Measurements from ENCODE around the gene DLG2. TPM values are rescaled to one million over a fixed set of nuclear protein-coding genes. Genes with fewer than 3 reads are reported as not detected.
"Not testable (repeated sequence)": the region's sequence is repeated elsewhere in the genome, so short reads cannot be mapped to it uniquely, and the experiment has no call there.

DLG2 gene
- total RNA-seq, 2 experiments from 2014 or later: 6.9 to 8.2 TPM

DNA sequence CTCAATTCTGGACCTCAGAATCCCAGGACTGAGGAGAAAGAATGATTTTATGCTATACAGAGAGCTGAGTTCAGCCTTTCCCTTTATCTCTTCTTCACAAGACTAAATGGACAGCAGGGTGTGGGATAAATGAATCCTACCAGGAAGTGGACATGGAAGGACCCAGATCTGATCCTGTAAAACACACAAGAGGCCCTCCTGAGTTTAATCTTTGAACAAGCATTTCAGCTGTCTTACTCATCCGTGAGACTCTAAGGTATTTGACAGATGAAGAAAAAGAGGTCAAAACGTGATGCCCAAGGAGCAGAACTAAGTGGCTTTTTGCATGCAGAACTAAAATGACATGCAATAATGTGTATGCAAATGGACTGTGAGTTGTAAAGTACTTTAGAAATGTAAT, 511.3 kb downstream of the DLG2 start:
- H4K20me1 ChIP-seq (ENCODE audit: insufficient read depth, low read length): no peaks in the 10 kb centered on the region
- no TSS peak for BruUV-seq (replicated peaks)
- H3K79me2 ChIP-seq (ENCODE audit: insufficient read depth, low read depth, low read length): no peaks in the 10 kb centered on the region
- no peak for DNase-seq (ENCODE audit: low spot score)
- no peak overlapping the region for H2AFZ ChIP-seq (ENCODE audit: low read length)
- H3K4me3 ChIP-seq (ENCODE audit: low read depth, low read length, poor library complexity, severe bottlenecking): no peak overlapping the region
- TF ChIP-seq EZH2phosphoT487 (IDR thresholded peaks at IDR 0.05; ENCODE audit: borderline replicate concordance, low read depth, low read length): no peak
- TF ChIP-seq CTCF (conservative IDR thresholded peaks at IDR 0.05; ENCODE audit: low read length): no peak
- intact Hi-C loops (cut with micrococcal nuclease; ENCODE audit: unreplicated experiment): no loop called here
- no peak overlapping the region for H3K27ac ChIP-seq (ENCODE audit: low read depth, low read length, poor library complexity, severe bottlenecking)
- no peak overlapping the region for H3K4me2 ChIP-seq (ENCODE audit: low read length)
- H3K36me3 ChIP-seq (ENCODE audit: insufficient read depth, low read length): no peaks in the 10 kb centered on the region
- H3K4me1 ChIP-seq (ENCODE audit: insufficient read depth, low read length, poor library complexity, severe bottlenecking): peaks cover 15% of the 10 kb centered on the region
- POLR2A ChIA-PET: interaction anchor here (0.7 to 1.5 kb wide), 4 partner anchors 18 to 606 kb away, joined by 3 to 6 read pairs (median 4); no protein-coding TSS in a partner anchor
- CTCF ChIA-PET (ENCODE audit: unreplicated experiment): no interaction called here
- no peaks in the 10 kb centered on the region for H3K9me3 ChIP-seq (ENCODE audit: low read length)
- H3K9me2 ChIP-seq (ENCODE audit: insufficient read depth, low read length): peaks cover 4% of the 10 kb centered on the region; the same call in 1 of the 2 replicates

GRCh38 chr11:85114786-85115185, 512.4 kb downstream of the DLG2 start:
- DNase-seq (ENCODE audit: low spot score): no peak
- no TSS peak for BruUV-seq (replicated peaks)
- Histone ChIP-seq H3K79me2 (ENCODE audit: insufficient read depth, low read depth, low read length) (no peaks in the 10 kb centered on the region), H2AFZ (ENCODE audit: low read length) (no peak overlapping the region), H3K27ac (ENCODE audit: low read depth, low read length, poor library complexity, severe bottlenecking) (no peak overlapping the region), H3K4me3 (ENCODE audit: low read depth, low read length, poor library complexity, severe bottlenecking) (no peak overlapping the region), H3K4me2 (ENCODE audit: low read length) (no peak overlapping the region), H4K20me1 (ENCODE audit: insufficient read depth, low read length) (no peaks in the 10 kb centered on the region), H3K36me3 (ENCODE audit: insufficient read depth, low read length) (no peaks in the 10 kb centered on the region), H3K4me1 (ENCODE audit: insufficient read depth, low read length, poor library complexity, severe bottlenecking) (peaks cover 25% of the 10 kb centered on the region), H3K9me3 (ENCODE audit: low read length) (no peaks in the 10 kb centered on the region), H3K9me2 (ENCODE audit: insufficient read depth, low read length) (peaks cover 4% of the 10 kb centered on the region; the same call in 1 of the 2 replicates)
- ChIA-PET POLR2A (interaction anchor here (0.9 kb wide), 1 partner anchor 29 kb away, joined by 3 read pairs; no protein-coding TSS in a partner anchor), CTCF (ENCODE audit: unreplicated experiment) (no interaction called here)
- intact Hi-C loops (cut with micrococcal nuclease; ENCODE audit: unreplicated experiment): no loop called here
- TF ChIP-seq EZH2phosphoT487 (IDR thresholded peaks at IDR 0.05; ENCODE audit: borderline replicate concordance, low read depth, low read length) (no peak), CTCF (conservative IDR thresholded peaks at IDR 0.05; ENCODE audit: low read length) (no peak)

GRCh38 chr11:85110246-85110645, 516.9 kb downstream of the DLG2 start:
- H3K9me2 ChIP-seq (ENCODE audit: insufficient read depth, low read length); H4K20me1 ChIP-seq (ENCODE audit: insufficient read depth, low read length); intact Hi-C loops (cut with micrococcal nuclease; ENCODE audit: unreplicated experiment); BruUV-seq (replicated peaks); H3K79me2 ChIP-seq (ENCODE audit: insufficient read depth, low read depth, low read length); H3K36me3 ChIP-seq (ENCODE audit: insufficient read depth, low read length); H3K9me3 ChIP-seq (ENCODE audit: low read length); CTCF ChIA-PET (ENCODE audit: unreplicated experiment): not testable (repeated sequence)
- Histone ChIP-seq H3K4me2 (ENCODE audit: low read length) (peak overlapping the region; percentile 62), H3K27ac (ENCODE audit: low read depth, low read length, poor library complexity, severe bottlenecking) (peak overlapping the region; percentile 34), H2AFZ (ENCODE audit: low read length) (peak overlapping the region; percentile 45; the same call in 1 of the 2 replicates), H3K4me1 (ENCODE audit: insufficient read depth, low read length, poor library complexity, severe bottlenecking) (peaks cover 44% of the 10 kb centered on the region), H3K4me3 (ENCODE audit: low read depth, low read length, poor library complexity, severe bottlenecking) (peak overlapping the region; percentile 25)
- peak; percentile 45 for DNase-seq (ENCODE audit: low spot score)
- POLR2A ChIA-PET: interaction anchor here (0.7 to 2.1 kb wide), 9 partner anchors 9 to 45 kb away, joined by 3 to 10 read pairs (median 3); no protein-coding TSS in a partner anchor
